GM21526 (cell line): ENCODE results near the gene RPGRIP1.
"Not testable (repeated sequence)": the region's sequence is repeated elsewhere in the genome, so short reads cannot be mapped to it uniquely, and the experiment has no call there.

Experiments
- ATAC-seq: cut with Tn5 transposase; IDR thresholded peaks from one replicate; pipeline ENCODE4 v1.9.1; 2021; ENCODE audit warnings: moderate library complexity; ENCODE audit not compliant: unreplicated experiment, low FRiP score

The RPGRIP1 gene

GRCh38 chr14:21279783-21280182 lies at the start of gene RPGRIP1:
RPGRIP1 (plus strand) TSS chr14:21280083; CDS start chr14:21287977, 7,894 bp downstream.
- ATAC-seq, result no peak

- no peak for ATAC-seq
Observed at GRCh38 chr14:21231020-21231652, 48.7 kb upstream of the RPGRIP1 start.

- no peak for ATAC-seq
Observed at GRCh38 chr14:21233457-21234076, 46.3 kb upstream of the RPGRIP1 start.

- ATAC-seq, result no peak
Observed at GRCh38 chr14:21234112-21234511, 45.8 kb upstream of the RPGRIP1 start.

GRCh38 chr14:21236948-21237797 lies 42.7 kb upstream of the RPGRIP1 start:
- ATAC-seq, result no peak

GRCh38 chr14:21238823-21239518 lies 40.9 kb upstream of the RPGRIP1 start:
- no peak for ATAC-seq

- ATAC-seq, result no peak
Observed at GRCh38 chr14:21240417-21240816, 39.5 kb upstream of the RPGRIP1 start.

- ATAC-seq, result no peak
Observed at GRCh38 chr14:21241218-21241819, 38.6 kb upstream of the RPGRIP1 start.

- ATAC-seq, result no peak
Observed at GRCh38 chr14:21244544-21244943, 35.3 kb upstream of the RPGRIP1 start.

GRCh38 chr14:21245813-21246212 lies 34.1 kb upstream of the RPGRIP1 start:
- ATAC-seq, result no peak

- ATAC-seq, result no peak
Observed at GRCh38 chr14:21248338-21248737, 31.5 kb upstream of the RPGRIP1 start.

GRCh38 chr14:21248739-21249411 lies 31.0 kb upstream of the RPGRIP1 start:
- ATAC-seq, result no peak

GRCh38 chr14:21251215-21251614 lies 28.7 kb upstream of the RPGRIP1 start:
- ATAC-seq, result no peak

- no peak for ATAC-seq
Observed at GRCh38 chr14:21252149-21252548, 27.7 kb upstream of the RPGRIP1 start.

GRCh38 chr14:21255385-21256101 lies 24.3 kb upstream of the RPGRIP1 start:
- no peak for ATAC-seq

- not testable (repeated sequence) for ATAC-seq
Observed at GRCh38 chr14:21256102-21256447, 23.8 kb upstream of the RPGRIP1 start.

GRCh38 chr14:21256539-21257393 lies 23.1 kb upstream of the RPGRIP1 start:
- ATAC-seq, result no peak

GRCh38 chr14:21257394-21257909 lies 22.4 kb upstream of the RPGRIP1 start:
- no peak for ATAC-seq
